ENCODE results near the gene DDX23. TPM values are rescaled to one million over a fixed set of nuclear protein-coding genes. Genes with fewer than 3 reads are reported as not detected.

The DDX23 gene
- total RNA-seq, 2 experiments from 2014 or later = 69.4 to 76.5 TPM

DNA sequence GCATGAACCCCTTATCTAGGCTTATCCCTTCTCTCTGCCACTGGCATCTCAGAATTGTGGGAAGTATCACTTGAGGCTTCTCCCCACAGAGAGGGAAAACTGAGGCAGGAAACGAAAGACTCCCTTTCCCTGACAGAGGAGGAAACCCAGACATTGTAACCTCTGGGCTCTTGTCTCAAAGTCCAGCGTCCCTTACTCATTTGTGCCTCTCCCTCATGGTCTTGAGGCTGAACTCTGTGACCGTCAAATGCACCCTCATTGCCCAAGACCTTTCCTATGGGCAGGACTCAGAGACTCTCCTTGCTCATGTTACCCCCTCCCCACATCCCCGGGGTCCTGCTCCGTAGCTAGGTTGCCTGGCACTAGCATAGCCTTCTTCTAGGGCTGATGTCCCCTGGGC is 29.8 kb downstream of the DDX23 start:
- peaks cover 19% of the 10 kb centered on the region for H3K4me1 Mint-ChIP-seq (ENCODE audit: low read depth)
- Histone ChIP-seq H3K4me3 (ENCODE audit: low read length) (no peak overlapping the region), H3K27me3 (ENCODE audit: control insufficient read depth in 1 of 2, insufficient read depth in 2 of 2, low read length in 2 of 2) (no peaks in the 10 kb centered on the region), H3K27ac (ENCODE audit: low read depth in 1 of 2, low read length in 2 of 2) (no peak overlapping the region), H3K4me1 (ENCODE audit: insufficient read depth, low read length) (peaks cover 23% of the 10 kb centered on the region), H3K36me3 (ENCODE audit: insufficient read depth, low read length) (no peaks in the 10 kb centered on the region), H3K9me3 (ENCODE audit: control insufficient read depth in 1 of 2, insufficient read depth in 1 of 2, low read length in 2 of 2) (no peaks in the 10 kb centered on the region)
- DNase-seq = no peak
- no peak overlapping the region for H3K27ac Mint-ChIP-seq
- no peak for ATAC-seq (ENCODE audit: poor library complexity)
- H3K9me3 Mint-ChIP-seq = no peaks in the 10 kb centered on the region
- intact Hi-C loops (cut with DNase I, micrococcal nuclease) = no loop called here
- TF ChIP-seq, protein P1, sequence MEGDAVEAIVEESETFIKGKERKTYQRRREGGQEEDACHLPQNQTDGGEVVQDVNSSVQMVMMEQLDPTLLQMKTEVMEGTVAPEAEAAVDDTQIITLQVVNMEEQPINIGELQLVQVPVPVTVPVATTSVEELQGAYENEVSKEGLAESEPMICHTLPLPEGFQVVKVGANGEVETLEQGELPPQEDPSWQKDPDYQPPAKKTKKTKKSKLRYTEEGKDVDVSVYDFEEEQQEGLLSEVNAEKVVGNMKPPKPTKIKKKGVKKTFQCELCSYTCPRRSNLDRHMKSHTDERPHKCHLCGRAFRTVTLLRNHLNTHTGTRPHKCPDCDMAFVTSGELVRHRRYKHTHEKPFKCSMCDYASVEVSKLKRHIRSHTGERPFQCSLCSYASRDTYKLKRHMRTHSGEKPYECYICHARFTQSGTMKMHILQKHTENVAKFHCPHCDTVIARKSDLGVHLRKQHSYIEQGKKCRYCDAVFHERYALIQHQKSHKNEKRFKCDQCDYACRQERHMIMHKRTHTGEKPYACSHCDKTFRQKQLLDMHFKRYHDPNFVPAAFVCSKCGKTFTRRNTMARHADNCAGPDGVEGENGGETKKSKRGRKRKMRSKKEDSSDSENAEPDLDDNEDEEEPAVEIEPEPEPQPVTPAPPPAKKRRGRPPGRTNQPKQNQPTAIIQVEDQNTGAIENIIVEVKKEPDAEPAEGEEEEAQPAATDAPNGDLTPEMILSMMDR (IDR thresholded peaks at IDR 0.05) = no peak
- no peaks in the 10 kb centered on the region for H3K27me3 Mint-ChIP-seq
- no peaks in the 10 kb centered on the region for H3K36me3 Mint-ChIP-seq (ENCODE audit: low read depth)
- H3K4me3 Mint-ChIP-seq = no peak overlapping the region
- ChIA-PET CTCF (no interaction called here), POLR2A (no interaction called here)

DNA sequence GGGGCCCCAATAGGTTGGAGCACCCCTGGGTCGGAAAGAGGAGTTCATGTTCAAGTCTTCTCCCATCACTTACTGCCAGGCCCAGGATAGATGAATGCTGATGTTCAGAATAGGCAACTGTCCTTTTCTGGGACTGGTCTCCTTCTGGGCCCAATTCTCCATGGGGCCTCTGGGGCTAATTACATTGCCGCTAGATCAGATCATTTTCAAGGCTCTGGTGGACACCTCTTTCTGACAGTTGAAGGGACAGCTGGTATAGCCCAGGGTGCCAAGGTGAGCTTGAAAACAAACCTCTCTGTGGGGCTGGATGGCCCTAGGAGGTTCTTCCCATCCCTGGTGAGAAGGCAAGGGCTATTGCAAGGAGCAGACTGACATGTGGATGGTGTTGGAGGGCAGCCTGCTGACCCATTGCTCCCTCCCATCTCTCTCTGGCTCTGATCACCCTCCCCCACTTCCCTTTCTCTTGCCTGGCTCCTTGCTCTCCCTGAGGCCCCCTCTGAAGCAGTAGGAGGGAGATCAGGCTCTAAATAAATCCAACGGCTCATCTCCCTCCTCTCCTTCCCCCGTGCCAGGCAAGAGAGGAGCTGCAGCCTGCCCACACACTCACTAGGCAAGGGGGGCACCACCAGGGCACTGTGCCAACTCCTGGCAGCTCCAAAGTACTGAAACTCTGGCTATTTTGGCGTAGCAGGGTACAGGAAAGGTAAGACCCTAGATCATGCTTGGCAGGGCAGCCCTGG is 31.8 kb downstream of the DDX23 start:
- H3K36me3 Mint-ChIP-seq (ENCODE audit: low read depth) = no peaks in the 10 kb centered on the region
- H3K27ac Mint-ChIP-seq = no peak overlapping the region
- intact Hi-C loops (cut with DNase I, micrococcal nuclease) = no loop called here

DNA sequence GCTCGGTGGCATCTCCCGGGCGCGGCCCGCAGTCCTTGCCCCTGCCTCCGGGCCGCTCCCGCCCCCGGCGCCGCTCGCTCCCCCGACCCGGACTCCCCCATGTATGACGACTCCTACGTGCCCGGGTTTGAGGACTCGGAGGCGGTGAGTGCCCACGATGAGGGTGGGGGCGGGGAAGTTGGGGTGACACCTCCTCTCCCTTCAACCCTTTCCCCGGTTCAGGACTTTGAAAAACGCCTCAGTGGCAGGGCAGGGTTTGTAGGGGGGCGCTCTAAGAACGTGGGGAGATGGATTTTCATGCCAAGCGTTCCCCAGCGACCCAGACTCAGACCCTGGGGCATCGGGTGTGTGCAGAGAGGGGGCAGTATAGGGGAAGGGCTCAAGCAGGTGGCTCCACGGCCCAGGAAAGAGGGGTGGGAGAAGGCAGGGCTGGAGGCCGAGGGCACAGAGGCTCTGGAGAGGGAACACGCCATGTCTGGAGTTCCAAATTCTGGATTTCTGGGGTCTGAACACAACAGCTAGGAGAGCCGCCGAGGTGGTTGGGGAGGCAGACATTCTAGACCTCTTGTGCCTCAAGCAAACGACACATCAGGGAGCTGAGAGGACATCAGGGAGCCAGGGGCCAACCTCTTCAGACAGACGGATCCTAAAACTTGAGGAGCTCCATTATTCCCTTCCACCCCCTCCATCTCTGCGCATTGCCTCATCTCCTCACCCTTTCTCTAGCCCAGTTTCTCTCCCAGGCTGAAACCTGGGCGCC is 33.0 kb downstream of the DDX23 start:
- H3K4me3 Mint-ChIP-seq = peak overlapping the region; percentile 93
- H3K4me1 Mint-ChIP-seq (ENCODE audit: low read depth) = peaks cover 39% of the 10 kb centered on the region
- Histone ChIP-seq H3K4me1 (ENCODE audit: insufficient read depth, low read length) (peaks cover 50% of the 10 kb centered on the region), H3K27me3 (ENCODE audit: control insufficient read depth in 1 of 2, insufficient read depth in 2 of 2, low read length in 2 of 2) (no peaks in the 10 kb centered on the region), H3K4me3 (ENCODE audit: low read length) (peak overlapping the region; percentile 82), H3K27ac (ENCODE audit: low read depth in 1 of 2, low read length in 2 of 2) (no peak overlapping the region), H3K9me3 (ENCODE audit: control insufficient read depth in 1 of 2, insufficient read depth in 1 of 2, low read length in 2 of 2) (no peaks in the 10 kb centered on the region), H3K36me3 (ENCODE audit: insufficient read depth, low read length) (no peaks in the 10 kb centered on the region)
- intact Hi-C loops (cut with DNase I, micrococcal nuclease) = no loop called here
- ChIA-PET POLR2A (interaction anchor here (2.3 kb wide), 1 partner anchor 32 kb away, joined by 7 read pairs; the partner anchor contains the start of gene DDX23), CTCF (no interaction called here)
- no peaks in the 10 kb centered on the region for H3K36me3 Mint-ChIP-seq (ENCODE audit: low read depth)
- no peaks in the 10 kb centered on the region for H3K9me3 Mint-ChIP-seq
- DNase-seq = peak in 8 of 14 experiments; percentile 17 to 44 (median 31)
- peak; percentile 16 for ATAC-seq (ENCODE audit: poor library complexity)
- no peaks in the 10 kb centered on the region for H3K27me3 Mint-ChIP-seq
- peak overlapping the region; percentile 28 for H3K27ac Mint-ChIP-seq
- TF ChIP-seq, protein P1 (IDR thresholded peaks at IDR 0.05) = peak; percentile 19

More for the DNA sequence above, 31.8 kb downstream of the DDX23 start:
- Mint-ChIP-seq H3K4me3 (peak overlapping the region; percentile 93), H3K4me1 (ENCODE audit: low read depth) (peaks cover 36% of the 10 kb centered on the region), H3K27me3 (no peaks in the 10 kb centered on the region), H3K9me3 (no peaks in the 10 kb centered on the region)
- H3K27me3 ChIP-seq (ENCODE audit: control insufficient read depth in 1 of 2, insufficient read depth in 2 of 2, low read length in 2 of 2) = no peaks in the 10 kb centered on the region
- ChIA-PET POLR2A (interaction anchor here (1.5 to 2.3 kb wide), 2 partner anchors 31 to 161 kb away, joined by 4 to 7 read pairs; partner anchors contain the start of gene DDX23), CTCF (no interaction called here)
- H3K4me3 ChIP-seq (ENCODE audit: low read length) = no peak overlapping the region
- no peak for ATAC-seq (ENCODE audit: poor library complexity)
- H3K9me3 ChIP-seq (ENCODE audit: control insufficient read depth in 1 of 2, insufficient read depth in 1 of 2, low read length in 2 of 2) = no peaks in the 10 kb centered on the region
- TF ChIP-seq, protein P1 (IDR thresholded peaks at IDR 0.05) = no peak
- H3K4me1 ChIP-seq (ENCODE audit: insufficient read depth, low read length) = peaks cover 42% of the 10 kb centered on the region
- no peaks in the 10 kb centered on the region for H3K36me3 ChIP-seq (ENCODE audit: insufficient read depth, low read length)
- H3K27ac ChIP-seq (ENCODE audit: low read depth in 1 of 2, low read length in 2 of 2) = no peak overlapping the region
- DNase-seq = no peak
